ENCODE data around the gene PIK3R6.

DNA sequence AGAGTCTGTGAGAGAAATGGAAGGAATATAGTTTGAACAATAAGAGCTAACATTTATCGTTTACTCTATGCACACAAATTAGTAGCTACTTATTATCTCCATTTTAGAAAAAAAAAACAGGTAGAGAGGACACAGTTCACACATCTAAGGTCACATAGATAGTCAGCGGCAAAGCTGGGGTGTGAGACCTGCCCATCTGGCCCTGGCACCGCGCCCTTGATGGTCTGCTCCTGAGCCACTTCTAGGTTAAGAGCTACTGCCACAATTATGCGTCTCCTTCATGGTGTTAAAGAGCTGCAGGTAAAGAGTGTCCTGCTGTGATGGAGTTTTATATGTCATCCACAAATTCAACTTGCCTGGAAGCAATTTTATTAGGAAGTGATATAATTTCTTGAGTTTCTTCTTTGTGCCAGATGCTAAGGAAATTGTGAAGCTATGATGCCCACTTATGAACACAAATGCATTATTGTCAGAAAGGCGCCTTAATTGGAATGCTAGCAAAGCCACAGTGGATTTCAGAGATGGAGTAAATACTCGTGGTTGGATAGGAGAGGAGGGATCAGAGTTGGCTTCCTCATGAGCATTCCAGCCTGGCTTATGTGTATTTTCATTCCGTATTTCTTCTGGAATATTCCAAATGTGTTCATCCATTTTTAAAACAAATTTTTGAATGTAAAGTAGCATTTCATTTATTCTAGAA is 47.0 kb downstream of the PIK3R6 start:
- TF ChIP-seq POLR2A (IDR thresholded peaks at IDR 0.05) = no peak
- TF ChIP-seq, protein P1, sequence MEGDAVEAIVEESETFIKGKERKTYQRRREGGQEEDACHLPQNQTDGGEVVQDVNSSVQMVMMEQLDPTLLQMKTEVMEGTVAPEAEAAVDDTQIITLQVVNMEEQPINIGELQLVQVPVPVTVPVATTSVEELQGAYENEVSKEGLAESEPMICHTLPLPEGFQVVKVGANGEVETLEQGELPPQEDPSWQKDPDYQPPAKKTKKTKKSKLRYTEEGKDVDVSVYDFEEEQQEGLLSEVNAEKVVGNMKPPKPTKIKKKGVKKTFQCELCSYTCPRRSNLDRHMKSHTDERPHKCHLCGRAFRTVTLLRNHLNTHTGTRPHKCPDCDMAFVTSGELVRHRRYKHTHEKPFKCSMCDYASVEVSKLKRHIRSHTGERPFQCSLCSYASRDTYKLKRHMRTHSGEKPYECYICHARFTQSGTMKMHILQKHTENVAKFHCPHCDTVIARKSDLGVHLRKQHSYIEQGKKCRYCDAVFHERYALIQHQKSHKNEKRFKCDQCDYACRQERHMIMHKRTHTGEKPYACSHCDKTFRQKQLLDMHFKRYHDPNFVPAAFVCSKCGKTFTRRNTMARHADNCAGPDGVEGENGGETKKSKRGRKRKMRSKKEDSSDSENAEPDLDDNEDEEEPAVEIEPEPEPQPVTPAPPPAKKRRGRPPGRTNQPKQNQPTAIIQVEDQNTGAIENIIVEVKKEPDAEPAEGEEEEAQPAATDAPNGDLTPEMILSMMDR (IDR thresholded peaks at IDR 0.05) = no peak
